Fibroblast of pulmonary artery (primary cell): ENCODE data around the gene CDS1.
"Not testable (repeated sequence)": the region's sequence is repeated elsewhere in the genome, so short reads cannot be mapped to it uniquely, and the experiment has no call there.

Experiments used
- DNase-seq: peaks from one replicate; pipeline ENCODE4 v3.0.0-alpha.2; 2010; ENCODE audit warnings: low read depth
- H3K4me3 ChIP-seq: replicated peaks from 2 replicates; pipeline ENCODE4 v1.5.1; 2011; ENCODE audit warnings: low read depth, mild to moderate bottlenecking, control low read depth, low read length, moderate library complexity
- CTCF ChIP-seq: IDR thresholded peaks from 2 replicates; pipeline ENCODE4 v1.5.1; 2011; ENCODE audit warnings: mild to moderate bottlenecking, control low read depth, low read length, inconsistent platforms; ENCODE audit errors: missing control alignments

The CDS1 gene

DNA sequence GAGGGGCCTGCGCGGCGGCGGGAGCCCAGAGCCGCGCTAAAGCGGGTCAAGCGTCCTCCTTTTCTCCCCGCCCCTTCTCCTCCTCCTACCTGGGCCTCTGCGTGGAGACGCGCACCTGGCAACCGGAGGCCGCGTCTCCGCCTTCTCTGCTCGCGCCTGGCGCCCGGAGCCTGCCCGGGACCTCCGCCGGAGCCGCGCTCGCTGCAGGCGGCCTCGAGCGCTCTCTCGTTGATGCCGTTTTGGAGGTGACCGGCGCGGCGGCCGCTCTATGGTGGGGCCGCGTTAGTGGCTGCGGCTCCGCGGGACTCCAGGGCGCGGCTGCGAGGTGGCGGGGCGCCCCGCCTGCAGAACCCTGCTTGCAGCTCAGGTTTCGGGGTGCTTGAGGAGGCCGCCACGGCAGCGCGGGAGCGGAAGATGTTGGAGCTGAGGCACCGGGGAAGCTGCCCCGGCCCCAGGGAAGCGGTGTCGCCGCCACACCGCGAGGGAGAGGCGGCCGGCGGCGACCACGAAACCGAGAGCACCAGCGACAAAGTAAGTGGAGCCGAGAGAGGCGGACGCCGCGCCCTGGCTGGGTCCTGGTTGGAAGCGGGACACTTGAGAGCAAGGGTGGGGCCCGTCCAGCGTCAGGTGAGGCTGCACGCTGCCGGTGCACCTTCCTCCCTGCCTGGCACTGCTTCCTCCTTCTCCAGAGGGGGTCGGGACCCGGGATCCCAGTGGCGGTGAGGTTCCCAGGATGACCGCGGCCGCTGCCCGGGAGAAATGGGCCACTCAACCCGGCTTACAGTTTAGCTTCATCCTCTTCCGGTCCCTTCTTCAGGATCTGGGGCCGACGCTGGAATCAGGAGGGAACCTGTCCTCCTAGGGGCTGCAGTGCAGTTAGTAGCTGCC is at the start of gene CDS1:
CDS1 (plus strand) TSS at position 140 of the 888 bp plus-strand sequence; CDS start at position 415, 275 bp downstream.
- DNase-seq: no peak
- H3K4me3 ChIP-seq: peak within 1 kb of the TSS; percentile 55
- no peak for TF ChIP-seq CTCF

- no peak for DNase-seq
- H3K4me3 ChIP-seq: no peak overlapping the region
- TF ChIP-seq CTCF: no peak
Measured at GRCh38 chr4:84535901-84536300, 47.0 kb upstream of the CDS1 start.

GRCh38 chr4:84545093-84545492 is 37.8 kb upstream of the CDS1 start:
- no peak for DNase-seq

GRCh38 chr4:84547211-84547610 is 35.7 kb upstream of the CDS1 start:
- DNase-seq: peak; percentile 4
- no peak overlapping the region for H3K4me3 ChIP-seq
- TF ChIP-seq CTCF: no peak

More at GRCh38 chr4:84545093-84545492, 37.8 kb upstream of the CDS1 start:
- H3K4me3 ChIP-seq: no peak overlapping the region
- TF ChIP-seq CTCF: no peak

DNA sequence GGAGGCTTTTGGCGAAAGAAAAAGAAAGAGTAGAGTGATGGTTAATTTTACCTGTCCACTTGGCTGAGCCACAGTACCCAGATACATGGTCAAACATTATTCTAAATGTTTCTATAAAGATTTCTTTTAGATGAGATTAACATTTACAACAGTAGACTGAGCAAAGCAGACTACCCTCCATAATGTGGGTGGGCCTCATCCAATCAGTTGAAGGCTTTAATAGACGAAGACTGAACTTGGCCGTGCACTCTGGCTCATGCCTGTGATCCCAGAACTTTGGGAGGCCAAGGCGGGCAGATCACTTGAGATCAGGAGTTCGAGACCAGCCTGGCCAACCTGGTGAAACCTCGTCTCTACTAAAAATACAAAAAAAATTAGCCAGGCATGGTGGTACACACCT is 33.7 kb upstream of the CDS1 start:
- not testable (repeated sequence) for H3K4me3 ChIP-seq

GRCh38 chr4:84562156-84562555 is 20.8 kb upstream of the CDS1 start:
- no peak for TF ChIP-seq CTCF
- H3K4me3 ChIP-seq: no peak overlapping the region
- no peak for DNase-seq

More for the DNA sequence above, 33.7 kb upstream of the CDS1 start:
- DNase-seq: not testable (repeated sequence)

- no peak for TF ChIP-seq CTCF
- DNase-seq: no peak
Measured at GRCh38 chr4:84563002-84563401, 19.9 kb upstream of the CDS1 start.

More at GRCh38 chr4:84563002-84563401, 19.9 kb upstream of the CDS1 start:
- no peak overlapping the region for H3K4me3 ChIP-seq
